Measurements from ENCODE around the gene TBC1D1. TPM values are rescaled to one million over a fixed set of nuclear protein-coding genes. Genes with fewer than 3 reads are reported as not detected.

TBC1D1 gene
- polyA plus RNA-seq, 1 donor from 2014 or later: 40.9 TPM

GRCh38 chr4:38089961-38090360 is 199.1 kb downstream of the TBC1D1 start:
- Mint-ChIP-seq H3K36me3 (peaks cover 21% of the 10 kb centered on the region), H3K4me1 (no peaks in the 10 kb centered on the region), H3K9me3 (no peaks in the 10 kb centered on the region), H3K4me3 (no peak overlapping the region), H3K27ac (no peak overlapping the region), H3K27me3 (no peaks in the 10 kb centered on the region)

- no peaks in the 10 kb centered on the region for H3K27me3 Mint-ChIP-seq
- peaks cover 21% of the 10 kb centered on the region for H3K36me3 Mint-ChIP-seq
- no peaks in the 10 kb centered on the region for H3K4me1 Mint-ChIP-seq
- peak overlapping the region in 1 of 3 donors; percentile 9 for H3K27ac Mint-ChIP-seq
- no peak overlapping the region for H3K4me3 Mint-ChIP-seq
- H3K9me3 Mint-ChIP-seq: no peaks in the 10 kb centered on the region
Observed at GRCh38 chr4:38090455-38091246, 199.8 kb downstream of the TBC1D1 start.

DNA sequence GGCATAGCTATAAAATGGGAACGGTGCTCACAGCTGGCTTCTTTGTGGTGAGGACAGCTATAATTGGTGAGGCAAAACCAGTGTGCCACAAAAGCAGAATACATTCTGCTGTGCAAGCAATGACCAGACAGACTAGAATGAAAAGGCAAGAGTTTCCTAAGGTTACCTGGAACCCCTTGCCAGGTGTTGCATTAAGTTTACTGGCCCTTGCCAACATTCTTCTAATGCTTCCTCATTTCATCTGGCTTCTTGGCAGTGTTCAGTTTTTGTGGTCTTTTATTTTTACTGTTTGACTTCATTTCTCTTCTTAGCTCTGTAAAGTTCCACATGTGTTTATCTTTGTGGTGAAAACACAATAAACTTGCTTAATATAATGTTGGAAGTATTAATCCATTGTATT is 200.8 kb downstream of the TBC1D1 start:
- Mint-ChIP-seq H3K4me3 (no peak overlapping the region), H3K27ac (no peak overlapping the region), H3K4me1 (no peaks in the 10 kb centered on the region), H3K9me3 (no peaks in the 10 kb centered on the region), H3K27me3 (no peaks in the 10 kb centered on the region), H3K36me3 (peaks cover 24% of the 10 kb centered on the region)

DNA sequence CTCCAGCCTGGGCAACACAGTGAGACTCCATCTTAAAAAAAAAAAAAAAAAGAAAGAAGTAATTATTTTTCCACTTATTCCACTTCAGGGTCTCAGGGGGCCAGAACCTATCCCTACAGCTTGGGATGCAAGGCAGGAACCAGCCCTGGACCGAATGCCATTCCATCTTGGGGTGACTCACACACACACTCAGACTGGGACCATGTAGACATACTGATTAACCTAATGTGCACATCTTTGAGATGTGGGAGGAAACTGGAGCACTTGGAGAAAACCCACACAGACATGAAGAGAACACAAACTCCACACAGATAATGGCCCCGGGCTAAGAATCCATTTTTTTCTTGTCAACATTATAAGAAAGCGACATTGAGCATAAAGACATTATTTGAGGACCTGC is 201.8 kb downstream of the TBC1D1 start:
- no peaks in the 10 kb centered on the region for H3K9me3 Mint-ChIP-seq
- no peaks in the 10 kb centered on the region for H3K27me3 Mint-ChIP-seq
- H3K36me3 Mint-ChIP-seq: peaks cover 24% of the 10 kb centered on the region
- peaks cover 0 to 1% (median 0%) of the 10 kb centered on the region in 3 donors for H3K4me1 Mint-ChIP-seq
- no peak overlapping the region for H3K4me3 Mint-ChIP-seq
- no peak overlapping the region for H3K27ac Mint-ChIP-seq

DNA sequence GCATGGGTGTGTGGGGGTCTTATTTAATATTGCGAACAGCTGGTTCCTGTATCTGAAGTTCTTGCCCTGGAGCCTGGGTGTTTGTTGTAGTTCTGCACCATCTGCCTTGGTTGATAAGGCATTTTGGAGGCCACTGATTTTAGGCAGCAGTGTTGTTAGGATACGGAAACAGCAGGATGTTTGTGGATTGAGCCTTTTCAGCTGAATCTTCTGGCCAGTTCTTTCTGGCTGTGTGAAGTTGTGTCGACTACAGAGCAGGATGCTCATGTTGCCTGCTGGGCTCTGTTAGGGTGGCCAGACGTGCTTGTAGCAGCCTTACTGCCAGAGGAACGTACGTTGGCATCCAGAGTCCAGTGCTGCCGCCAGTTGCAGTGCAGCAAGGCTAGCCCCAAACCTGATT is 203.5 kb downstream of the TBC1D1 start:
- Mint-ChIP-seq H3K27ac (no peak overlapping the region), H3K4me1 (peaks cover 0 to 1% (median 0%) of the 10 kb centered on the region in 3 donors), H3K4me3 (no peak overlapping the region), H3K27me3 (no peaks in the 10 kb centered on the region), H3K36me3 (peaks cover 25% of the 10 kb centered on the region), H3K9me3 (no peaks in the 10 kb centered on the region)

- Mint-ChIP-seq H3K9me3 (no peaks in the 10 kb centered on the region), H3K36me3 (peaks cover 29% of the 10 kb centered on the region), H3K4me1 (peaks cover 0 to 1% (median 0%) of the 10 kb centered on the region in 3 donors), H3K27ac (no peak overlapping the region), H3K4me3 (no peak overlapping the region), H3K27me3 (no peaks in the 10 kb centered on the region)
Observed at GRCh38 chr4:38095691-38096090, 204.8 kb downstream of the TBC1D1 start.

DNA sequence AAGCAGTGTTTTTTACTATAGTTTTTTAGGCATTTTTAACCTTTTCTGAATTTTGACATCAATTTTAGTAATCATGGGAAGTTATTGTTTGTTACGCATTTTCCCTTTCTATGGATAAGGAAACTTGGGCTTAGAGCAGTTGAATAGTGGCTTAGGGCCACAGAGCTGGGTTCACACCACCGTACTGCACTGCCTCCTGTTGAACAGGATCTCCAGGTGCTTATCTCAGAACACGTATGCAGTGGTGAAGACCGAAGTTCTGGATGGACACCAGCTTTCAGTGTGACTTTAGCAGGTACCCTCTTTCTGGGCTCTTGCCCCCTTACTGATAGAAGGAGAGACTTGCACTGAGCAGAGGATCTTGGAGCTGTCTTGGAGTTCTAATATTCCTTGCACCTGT is 206.9 kb downstream of the TBC1D1 start:
- Mint-ChIP-seq H3K27ac (no peak overlapping the region), H3K9me3 (no peaks in the 10 kb centered on the region), H3K36me3 (peaks cover 15% of the 10 kb centered on the region), H3K4me1 (peaks cover 0 to 1% (median 0%) of the 10 kb centered on the region in 3 donors), H3K27me3 (no peaks in the 10 kb centered on the region), H3K4me3 (no peak overlapping the region)

DNA sequence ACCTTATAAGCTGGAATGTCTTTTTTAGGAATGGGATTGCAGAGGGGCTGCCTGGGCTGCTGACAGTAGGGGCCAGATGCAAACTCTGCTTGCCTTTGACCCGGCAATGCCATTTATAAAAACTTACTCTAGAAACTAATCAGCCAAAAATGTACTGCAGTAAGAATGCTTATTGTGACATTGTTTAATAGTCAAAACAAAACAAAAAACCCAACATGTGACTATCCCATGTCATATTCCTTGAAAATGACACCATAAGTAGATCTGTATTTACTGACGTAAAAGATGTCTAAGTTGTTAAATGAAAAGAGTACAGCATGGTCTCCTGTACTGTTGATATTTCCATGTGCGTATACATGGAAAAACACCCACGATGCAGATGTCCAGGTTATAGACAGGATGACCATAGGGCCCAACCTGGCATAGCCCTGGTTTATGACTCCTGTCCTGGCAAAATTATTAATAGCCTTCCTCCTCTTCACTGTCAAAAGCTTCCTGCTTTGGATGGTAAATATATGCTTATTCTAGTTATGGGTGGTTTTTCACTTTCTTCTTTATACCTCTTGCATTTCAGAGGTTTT is 208.2 kb downstream of the TBC1D1 start:
- no peak overlapping the region for H3K27ac Mint-ChIP-seq
- no peaks in the 10 kb centered on the region for H3K27me3 Mint-ChIP-seq
- H3K4me3 Mint-ChIP-seq: no peak overlapping the region
- peaks cover 15% of the 10 kb centered on the region for H3K36me3 Mint-ChIP-seq
- no peaks in the 10 kb centered on the region for H3K9me3 Mint-ChIP-seq
- peaks cover 0 to 1% (median 0%) of the 10 kb centered on the region in 3 donors for H3K4me1 Mint-ChIP-seq

GRCh38 chr4:38099908-38100407 is 209.1 kb downstream of the TBC1D1 start:
- Mint-ChIP-seq H3K4me3 (no peak overlapping the region), H3K27ac (no peak overlapping the region), H3K27me3 (no peaks in the 10 kb centered on the region), H3K4me1 (peaks cover 0 to 1% (median 0%) of the 10 kb centered on the region in 3 donors), H3K9me3 (no peaks in the 10 kb centered on the region), H3K36me3 (peaks cover 15% of the 10 kb centered on the region)

DNA sequence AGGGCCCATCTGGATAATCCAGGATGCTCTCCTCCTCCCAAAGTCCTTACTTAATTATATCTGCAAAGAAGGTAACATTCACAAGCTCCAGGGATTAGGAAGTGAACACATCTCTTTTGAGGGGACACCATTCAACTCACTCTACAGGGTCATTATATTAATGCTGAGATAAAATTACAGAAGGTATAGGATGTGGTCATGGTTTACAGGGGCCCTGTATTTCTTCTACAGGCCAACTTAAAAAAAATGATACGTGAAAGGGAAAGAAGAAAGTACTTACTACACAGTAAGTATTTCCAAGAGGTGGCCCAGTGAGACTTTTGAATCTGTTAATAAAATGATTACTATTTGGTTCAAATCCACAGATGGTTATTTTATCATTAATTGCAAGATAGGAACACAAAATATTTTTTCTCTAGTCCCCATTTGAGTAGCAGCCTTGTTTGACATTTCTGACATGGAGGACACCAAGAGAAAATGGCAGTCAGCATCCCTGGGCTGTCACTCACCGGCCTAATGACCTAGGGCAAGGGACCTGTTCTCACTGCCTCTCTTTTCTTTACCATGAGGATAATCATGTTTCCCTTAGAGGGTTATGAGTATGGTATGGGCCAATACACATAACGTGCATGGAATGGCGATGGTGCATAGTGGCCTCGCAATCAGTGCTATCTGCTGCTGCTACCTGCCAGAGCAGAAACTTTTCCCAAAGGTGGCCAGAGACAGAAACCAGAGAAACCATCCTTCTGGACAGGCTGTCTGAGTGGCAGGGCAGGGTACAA is 209.8 kb downstream of the TBC1D1 start:
- H3K27me3 Mint-ChIP-seq: no peaks in the 10 kb centered on the region
- peak overlapping the region in 1 of 3 donors; percentile 23 for H3K27ac Mint-ChIP-seq
- H3K36me3 Mint-ChIP-seq: peaks cover 15% of the 10 kb centered on the region
- no peaks in the 10 kb centered on the region for H3K9me3 Mint-ChIP-seq
- no peak overlapping the region for H3K4me3 Mint-ChIP-seq
- peaks cover 0 to 3% (median 0%) of the 10 kb centered on the region in 3 donors for H3K4me1 Mint-ChIP-seq

DNA sequence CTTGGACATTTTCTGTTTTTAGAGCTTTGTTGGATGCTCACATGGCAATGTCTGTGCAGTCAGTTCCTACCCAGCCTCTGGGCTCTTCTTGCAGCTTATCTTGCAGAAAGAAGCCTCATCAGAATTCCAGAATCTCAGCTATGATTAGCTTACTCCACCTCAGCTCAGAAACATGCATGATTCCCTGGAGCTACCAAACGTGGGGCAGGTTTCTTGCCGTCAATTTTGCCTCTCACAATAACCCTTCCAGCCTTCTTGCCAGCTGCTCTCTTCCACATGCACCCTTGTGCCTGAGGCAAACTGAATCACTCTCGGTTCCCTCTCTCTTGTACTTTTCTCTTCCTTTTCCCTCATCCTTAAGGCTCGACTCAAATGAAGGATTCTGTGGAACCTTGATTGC is 210.7 kb downstream of the TBC1D1 start:
- peaks cover 0 to 3% (median 0%) of the 10 kb centered on the region in 3 donors for H3K4me1 Mint-ChIP-seq
- H3K27ac Mint-ChIP-seq: no peak overlapping the region
- H3K36me3 Mint-ChIP-seq: peaks cover 11% of the 10 kb centered on the region
- H3K9me3 Mint-ChIP-seq: no peaks in the 10 kb centered on the region
- no peak overlapping the region for H3K4me3 Mint-ChIP-seq
- H3K27me3 Mint-ChIP-seq: no peaks in the 10 kb centered on the region

- Mint-ChIP-seq H3K27me3 (no peaks in the 10 kb centered on the region), H3K4me3 (no peak overlapping the region), H3K27ac (no peak overlapping the region), H3K4me1 (peaks cover 0 to 1% (median 0%) of the 10 kb centered on the region in 3 donors), H3K9me3 (no peaks in the 10 kb centered on the region), H3K36me3 (peaks cover 11% of the 10 kb centered on the region)
Observed at GRCh38 chr4:38102957-38103588, 212.2 kb downstream of the TBC1D1 start.

- H3K4me1 Mint-ChIP-seq: peaks cover 0 to 1% (median 0%) of the 10 kb centered on the region in 3 donors
- no peaks in the 10 kb centered on the region for H3K27me3 Mint-ChIP-seq
- H3K9me3 Mint-ChIP-seq: no peaks in the 10 kb centered on the region
- peaks cover 9% of the 10 kb centered on the region for H3K36me3 Mint-ChIP-seq
- peak overlapping the region in 1 of 3 donors; percentile 56 for H3K27ac Mint-ChIP-seq
- H3K4me3 Mint-ChIP-seq: no peak overlapping the region
Observed at GRCh38 chr4:38105475-38106220, 214.8 kb downstream of the TBC1D1 start.

GRCh38 chr4:38106311-38106710 is 215.4 kb downstream of the TBC1D1 start:
- peak overlapping the region in 1 of 3 donors; percentile 86 for H3K27ac Mint-ChIP-seq
- H3K4me1 Mint-ChIP-seq: peaks cover 0 to 1% (median 0%) of the 10 kb centered on the region in 3 donors
- H3K27me3 Mint-ChIP-seq: no peaks in the 10 kb centered on the region
- no peaks in the 10 kb centered on the region for H3K9me3 Mint-ChIP-seq
- peaks cover 9% of the 10 kb centered on the region for H3K36me3 Mint-ChIP-seq
- H3K4me3 Mint-ChIP-seq: no peak overlapping the region

All from IgD-negative memory B cell (primary cell).